IMR-90 (cell line): ENCODE data around the gene TSPEAR. TPM values are rescaled to one million over a fixed set of nuclear protein-coding genes. Genes with fewer than 3 reads are reported as not detected.

Experiments
- ATAC-seq: fragments of 200-7000 bp; cut with Tn5 transposase; 2 replicates; pipeline ENCODE4 v1.9.1; 2020; ENCODE audit warnings: low read depth, mild to moderate bottlenecking, moderate library complexity
- BruUV-seq: library from RNA; stranded (reverse); fragments of 400-500 nt; replicated peaks from 2 replicates; lab custom pipeline; 2021; lab: Mats Ljungman, UMichigan
- CTCF ChIA-PET: fragments of 300-600 bp; formaldehyde crosslinking; extraction: SDS; loops from one replicate; lab custom pipeline; 2021; ENCODE audit warnings: antibody characterized with exemption; lab: Yijun Ruan, JAX
- POLR2A ChIA-PET: fragments of 300-600 bp; sonication (Branson Sonifier 250); formaldehyde crosslinking; loops from one replicate; lab custom pipeline; 2022; ENCODE audit warnings: antibody characterized with exemption; ENCODE audit not compliant: unreplicated experiment; lab: Charles Lee
- DNase-seq: peaks from one replicate; pipeline ENCODE4 v3.0.0; 2013
- H2AFZ ChIP-seq: replicated peaks from 2 replicates; pipeline ENCODE3; 2013; ENCODE audit warnings: low read length, mild to moderate bottlenecking; ENCODE audit not compliant: poor library complexity
- H2AK5ac ChIP-seq: 2 replicates; pipeline ENCODE4 v1.6.1; 2013; ENCODE audit warnings: low read depth, low read length, inconsistent platforms
- H2AK9ac ChIP-seq: replicated peaks from 2 replicates; pipeline ENCODE3; 2013; ENCODE audit warnings: mild to moderate bottlenecking, low read depth, low read length, moderate library complexity; ENCODE audit not compliant: poor library complexity
- H2BK120ac ChIP-seq: 2 replicates; pipeline ENCODE4 v1.6.1; 2013; ENCODE audit warnings: low read depth, low read length, inconsistent platforms
- H2BK15ac ChIP-seq: 3 replicates; pipeline ENCODE4 v1.6.1; 2013; ENCODE audit warnings: low read depth, low read length, inconsistent platforms
- H2BK20ac ChIP-seq: 2 replicates; pipeline ENCODE4 v1.6.1; 2013; ENCODE audit warnings: low read depth, mild to moderate bottlenecking, inconsistent platforms, low read length, moderate library complexity
- H2BK5ac ChIP-seq: 2 replicates; pipeline ENCODE4 v1.6.1; 2013; ENCODE audit warnings: mild to moderate bottlenecking, low read depth, low read length, inconsistent platforms; ENCODE audit not compliant: poor library complexity, severe bottlenecking
- H3K14ac ChIP-seq: replicated peaks from 2 replicates; pipeline ENCODE4 v1.6.1; 2013; ENCODE audit warnings: low read depth, low read length, inconsistent platforms
- H3K18ac ChIP-seq: 2 replicates; pipeline ENCODE4 v1.6.1; 2013; ENCODE audit warnings: low read depth, low read length, control low read depth
- H3K23ac ChIP-seq: 2 replicates; pipeline ENCODE4 v1.6.1; 2013; ENCODE audit warnings: low read depth, low read length, inconsistent platforms
- H3K27ac ChIP-seq: 2 replicates; pipeline ENCODE4 v1.5.1; 2013; ENCODE audit warnings: mild to moderate bottlenecking, control low read depth, low read length; ENCODE audit not compliant: insufficient read depth
- H3K27me3 ChIP-seq: 2 replicates; pipeline ENCODE4 v1.6.1; 2013; ENCODE audit warnings: low read length; ENCODE audit not compliant: control insufficient read depth, insufficient read depth
- H3K36me3 ChIP-seq: 2 replicates; pipeline ENCODE4 v1.6.1; 2013; ENCODE audit warnings: low read length, mixed read lengths; ENCODE audit not compliant: control insufficient read depth, insufficient read depth
- H3K4ac ChIP-seq: 2 replicates; pipeline ENCODE4 v1.6.1; 2013; ENCODE audit warnings: low read depth, low read length, inconsistent platforms
- H3K4me1 ChIP-seq: 2 replicates; pipeline ENCODE4 v1.6.1; 2013; ENCODE audit warnings: low read length, mixed read lengths; ENCODE audit not compliant: control insufficient read depth, insufficient read depth
- H3K4me2 ChIP-seq: 2 replicates; pipeline ENCODE4 v1.6.1; 2013; ENCODE audit warnings: low read depth, mild to moderate bottlenecking, control low read depth, low read length, moderate library complexity
- H3K4me3 ChIP-seq: 2 replicates; pipeline ENCODE4 v1.5.1; 2013; ENCODE audit warnings: low read depth, mild to moderate bottlenecking, control low read depth, low read length, moderate library complexity; ENCODE audit not compliant: insufficient read depth
- H3K56ac ChIP-seq: 2 replicates; pipeline ENCODE4 v1.6.1; 2013; ENCODE audit warnings: low read length, inconsistent platforms; ENCODE audit not compliant: insufficient read depth; ENCODE audit errors: extremely low read depth
- H3K79me1 ChIP-seq, 2 experiments: 2 replicates each; pipeline ENCODE4 v1.6.1; 2013; ENCODE audit warnings: low read length in 2 of 2, inconsistent platforms in 1 of 2, low read depth in 1 of 2
- H3K9ac ChIP-seq: 2 replicates; pipeline ENCODE4 v1.6.1; 2013; ENCODE audit warnings: low read depth, low read length, control low read depth
- H3K9me1 ChIP-seq: 2 replicates; pipeline ENCODE4 v1.6.1; 2013; ENCODE audit warnings: low read length, inconsistent platforms; ENCODE audit not compliant: insufficient read depth
- H3K9me3 ChIP-seq: 2 replicates; pipeline ENCODE4 v1.6.1; 2013; ENCODE audit warnings: low read length; ENCODE audit not compliant: control insufficient read depth, insufficient read depth
- H4K20me1 ChIP-seq: 2 replicates; pipeline ENCODE4 v1.6.1; 2013; ENCODE audit warnings: low read length, inconsistent platforms; ENCODE audit not compliant: insufficient read depth
- H4K5ac ChIP-seq: 2 replicates; pipeline ENCODE4 v1.6.1; 2013; ENCODE audit warnings: mild to moderate bottlenecking, low read depth, low read length, control low read depth
- H4K8ac ChIP-seq, 2 experiments: 2 replicates each; pipeline ENCODE4 v1.6.1; 2013; ENCODE audit warnings: low read depth in 2 of 2, low read length in 2 of 2, control low read depth in 1 of 2, inconsistent platforms in 1 of 2
- H4K91ac ChIP-seq: 2 replicates; pipeline ENCODE4 v1.6.1; 2013; ENCODE audit warnings: low read depth, low read length, inconsistent platforms; ENCODE audit not compliant: insufficient read depth
- MAFK ChIP-seq: IDR thresholded peaks from 2 replicates; pipeline ENCODE4 v1.6.1; 2012; ENCODE audit warnings: low read depth, low read length, improper control_type of control experiment
- RAD21 ChIP-seq: IDR thresholded peaks from 2 replicates; pipeline ENCODE4 v1.6.1; 2012; ENCODE audit warnings: low read length, improper control_type of control experiment
- RFX5 ChIP-seq: IDR thresholded peaks from 2 replicates; pipeline ENCODE4 v1.8.0; 2012; ENCODE audit warnings: low read depth, mild to moderate bottlenecking, low read length, moderate library complexity
- WGBS, 2 experiments: methylation state at CpG; one replicate each; pipeline versions ENCODE4 v1.1.5 to v1.1.7; 2013; ENCODE audit warnings: missing lambda C conversion rate in 2 of 2; ENCODE audit not compliant: insufficient read length in 1 of 2; ENCODE audit errors: extremely low coverage in 2 of 2; 5-methylcytosine and 5-hydroxymethylcytosine counted together
- dilution Hi-C: fragments of 300-500 bp; cut with HindIII; formaldehyde crosslinking; loops from one replicate; pipeline ENCODE4 v1.14.3; 2018; ENCODE audit warnings: low sequenced_read_pairs; ENCODE audit not compliant: unreplicated experiment
- in situ Hi-C: fragments of 300-500 bp; cut with MboI; formaldehyde crosslinking; loops from 3 replicates; pipeline ENCODE4 v1.14.3; 2019; ENCODE audit warnings: low sequenced_read_pairs, inconsistent platforms, mixed read lengths
- intact Hi-C: fragments of 100-400 bp; cut with micrococcal nuclease; formaldehyde crosslinking; loops from 2 replicates; pipeline ENCODE4 v1.10.0; 2022
- polyA plus RNA-seq, 3 experiments: library from polyadenylated mRNA; depleted of rRNA; stranded (reverse); fragments of >200 nt; gene quantifications; 2 replicates each; pipeline ENCODE4 v1.2.3, GENCODE V29; 2012; ENCODE audit warnings: low replicate concordance in 1 of 3
- total RNA-seq: library from RNA; depleted of rRNA; stranded (reverse); fragments of >200 nt; gene quantifications from 2 replicates; pipeline ENCODE4 v1.2.3, GENCODE V29; 2012
- TF ChIP-seq, protein P1 (sequence below): conservative IDR thresholded peaks from 2 replicates; pipeline ENCODE4 v1.5.1; 2012; ENCODE audit warnings: mild to moderate bottlenecking, low read depth, low read length, improper control_type of control experiment

The TSPEAR gene
- total and polyA plus RNA-seq, 2 of the 4 experiments (the other 2 are of a cell fraction) = not detected

DNA sequence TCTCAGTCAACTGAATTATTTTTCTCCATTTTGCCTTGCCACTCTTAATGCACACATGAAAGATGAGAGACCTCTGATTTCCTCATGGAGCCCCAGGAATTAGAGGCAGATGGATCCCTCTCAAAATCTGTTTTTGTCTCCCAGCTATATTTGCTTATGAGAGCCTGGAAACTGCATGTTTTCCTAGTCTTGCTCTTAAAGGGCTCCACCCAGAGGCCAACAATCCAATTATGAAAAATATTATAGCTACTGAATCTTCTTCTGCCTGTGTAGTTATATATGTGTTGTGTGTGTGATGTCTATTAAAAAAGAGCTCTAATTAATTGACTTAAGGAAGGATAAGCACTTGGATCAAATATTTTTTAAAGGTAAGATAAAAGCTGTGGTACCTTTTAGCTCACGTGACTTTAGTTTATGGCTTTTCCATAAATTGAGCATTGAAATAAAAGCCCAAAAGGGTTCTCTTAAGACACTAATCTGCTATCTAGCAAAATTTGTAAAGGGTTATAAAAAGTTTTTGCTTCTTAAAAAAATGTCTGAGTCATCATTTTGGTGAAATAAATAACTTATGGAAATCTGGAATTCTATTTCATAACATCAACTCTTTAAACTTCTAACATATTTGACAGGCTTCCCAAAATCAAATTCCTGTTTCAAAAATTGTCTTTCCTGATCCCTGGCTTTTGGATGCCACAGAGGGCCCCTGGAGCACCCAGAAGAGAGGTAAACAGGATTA lies 31.2 kb upstream of the TSPEAR start:
- no CpG with 5 or more reads among the region's 1 CpG for WGBS, 2 experiments
- in situ Hi-C loops = no loop called here
- no peak for ATAC-seq

More for the DNA sequence above, 31.2 kb upstream of the TSPEAR start:
- H3K9me3 ChIP-seq = peaks cover 24% of the 10 kb centered on the region
- H2AFZ ChIP-seq = no peak overlapping the region
- no peak overlapping the region for H2BK5ac ChIP-seq
- H3K56ac ChIP-seq = no peak overlapping the region
- CTCF ChIA-PET = interaction anchor here (1.0 to 1.4 kb wide), 3 partner anchors 12 to 396 kb away, joined by 3 read pairs; no protein-coding TSS in a partner anchor
- no peak overlapping the region for H2BK120ac ChIP-seq
- no peak overlapping the region for H3K18ac ChIP-seq
- no peaks in the 10 kb centered on the region for H3K9me1 ChIP-seq
- peaks cover 12% of the 10 kb centered on the region for H3K27me3 ChIP-seq
- intact Hi-C loops = no loop called here
- no peak overlapping the region for H2AK9ac ChIP-seq
- no peaks in the 10 kb centered on the region for H3K4me1 ChIP-seq
- no peaks in the 10 kb centered on the region for H3K36me3 ChIP-seq
- no peak overlapping the region for H3K4me3 ChIP-seq
- H4K91ac ChIP-seq = no peak overlapping the region
- H3K4me2 ChIP-seq = no peak overlapping the region
- no peak overlapping the region for H3K4ac ChIP-seq
- no peak overlapping the region for H3K23ac ChIP-seq
- no TSS peak for BruUV-seq
- TF ChIP-seq MAFK = peak; percentile 83
- TF ChIP-seq RFX5 = no peak
- TF ChIP-seq, protein P1, sequence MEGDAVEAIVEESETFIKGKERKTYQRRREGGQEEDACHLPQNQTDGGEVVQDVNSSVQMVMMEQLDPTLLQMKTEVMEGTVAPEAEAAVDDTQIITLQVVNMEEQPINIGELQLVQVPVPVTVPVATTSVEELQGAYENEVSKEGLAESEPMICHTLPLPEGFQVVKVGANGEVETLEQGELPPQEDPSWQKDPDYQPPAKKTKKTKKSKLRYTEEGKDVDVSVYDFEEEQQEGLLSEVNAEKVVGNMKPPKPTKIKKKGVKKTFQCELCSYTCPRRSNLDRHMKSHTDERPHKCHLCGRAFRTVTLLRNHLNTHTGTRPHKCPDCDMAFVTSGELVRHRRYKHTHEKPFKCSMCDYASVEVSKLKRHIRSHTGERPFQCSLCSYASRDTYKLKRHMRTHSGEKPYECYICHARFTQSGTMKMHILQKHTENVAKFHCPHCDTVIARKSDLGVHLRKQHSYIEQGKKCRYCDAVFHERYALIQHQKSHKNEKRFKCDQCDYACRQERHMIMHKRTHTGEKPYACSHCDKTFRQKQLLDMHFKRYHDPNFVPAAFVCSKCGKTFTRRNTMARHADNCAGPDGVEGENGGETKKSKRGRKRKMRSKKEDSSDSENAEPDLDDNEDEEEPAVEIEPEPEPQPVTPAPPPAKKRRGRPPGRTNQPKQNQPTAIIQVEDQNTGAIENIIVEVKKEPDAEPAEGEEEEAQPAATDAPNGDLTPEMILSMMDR = 0 out of 2 replicates have a peak, but pooled peaks have one; percentile 17
- TF ChIP-seq RAD21 = peak; percentile 23; the same call in 1 of the 2 replicates
- no peaks in the 10 kb centered on the region for H3K79me1 ChIP-seq
- peak; percentile 4 for DNase-seq
- H2BK20ac ChIP-seq = no peak overlapping the region
- dilution Hi-C loops = no loop called here
- H4K5ac ChIP-seq = no peak overlapping the region
- H2AK5ac ChIP-seq = no peak overlapping the region
- H3K9ac ChIP-seq = no peak overlapping the region
- H2BK15ac ChIP-seq = no peak overlapping the region
- no peak overlapping the region for H3K27ac ChIP-seq
- POLR2A ChIA-PET = no interaction called here
- no peak overlapping the region for H3K14ac ChIP-seq
- no peak overlapping the region for H4K8ac ChIP-seq
- H4K20me1 ChIP-seq = no peaks in the 10 kb centered on the region
